HepG2 (cell line): ENCODE measurements around the gene RNU2-63P. TPM values are rescaled to one million over a fixed set of nuclear protein-coding genes. Genes with fewer than 3 reads are reported as not detected.
A peak's percentile ranks its signal among the peaks of the same experiment; 100 is the strongest.

Experiments
- CENPBD1 ChIP-seq: sonication (generic); formaldehyde crosslinking; IDR thresholded peaks from 2 replicates; pipeline ENCODE4 v1.8.0; 2022; ENCODE audit warnings: missing genetic modification reagents, low read depth, mild to moderate bottlenecking, borderline replicate concordance
- GATAD1 ChIP-seq: IDR thresholded peaks from 2 replicates; pipeline ENCODE4 v1.6.1; 2016; ENCODE audit warnings: missing genetic modification reagents, missing compliant biosample characterization
- GTF2F1 ChIP-seq: fragments of 150-350 bp; IDR thresholded peaks from 2 replicates; pipeline ENCODE4 v1.6.1; 2014; ENCODE audit warnings: low read length
- HCFC1 ChIP-seq: fragments of 150-350 bp; IDR thresholded peaks from 2 replicates; pipeline ENCODE4 v1.6.1; 2014; ENCODE audit warnings: low read depth, low read length
- IRX3 ChIP-seq: sonication (generic); formaldehyde crosslinking; IDR thresholded peaks from 2 replicates; pipeline ENCODE4 v1.8.1; 2023; ENCODE audit warnings: mild to moderate bottlenecking, low read depth, missing genetic modification reagents, borderline replicate concordance
- KLF11 ChIP-seq: IDR thresholded peaks from 2 replicates; pipeline ENCODE4 v1.6.1; 2016; ENCODE audit warnings: missing compliant biosample characterization
- MIER2 ChIP-seq: IDR thresholded peaks from 2 replicates; pipeline ENCODE4 v1.6.1; 2016; ENCODE audit warnings: missing biosample characterization, missing genetic modification reagents
- MNT ChIP-seq: fragments of 450-650 bp; IDR thresholded peaks from 2 replicates; pipeline ENCODE4 v1.6.1; 2016
- SNAPC4 ChIP-seq: sonication (generic); formaldehyde crosslinking; IDR thresholded peaks from 2 replicates; pipeline ENCODE4 v1.4.0; 2020; ENCODE audit warnings: mild to moderate bottlenecking, missing genetic modification reagents
- SP140L ChIP-seq: sonication (generic); formaldehyde crosslinking; IDR thresholded peaks from 2 replicates; pipeline ENCODE4 v1.4.0; 2020; ENCODE audit warnings: missing genetic modification reagents, borderline replicate concordance
- SRSF4 ChIP-seq: fragments of 200-400 bp; formaldehyde crosslinking; IDR thresholded peaks from one replicate; pipeline ENCODE4 v1.6.1; 2018; ENCODE audit warnings: mild to moderate bottlenecking, low read depth, low read length, moderate library complexity; ENCODE audit not compliant: poor library complexity, severe bottlenecking
- YEATS4 ChIP-seq: sonication (generic); formaldehyde crosslinking; IDR thresholded peaks from 2 replicates; pipeline ENCODE4 v1.4.0; 2020; ENCODE audit warnings: missing genetic modification reagents, borderline replicate concordance
- ZBTB14 ChIP-seq: sonication (generic); formaldehyde crosslinking; IDR thresholded peaks from 2 replicates; pipeline ENCODE4 v1.4.0; 2020; ENCODE audit warnings: missing genetic modification reagents
- ZFP82 ChIP-seq: sonication (generic); formaldehyde crosslinking; IDR thresholded peaks from 2 replicates; pipeline ENCODE4 v1.5.1; 2020; ENCODE audit warnings: mild to moderate bottlenecking, missing genetic modification reagents, borderline replicate concordance
- ZNF143 ChIP-seq: sonication (generic); formaldehyde crosslinking; IDR thresholded peaks from 2 replicates; pipeline ENCODE4 v1.4.0; 2020; ENCODE audit warnings: missing genetic modification reagents
- ZNF775 ChIP-seq: sonication (generic); formaldehyde crosslinking; IDR thresholded peaks from 2 replicates; pipeline ENCODE4 v1.4.0; 2020; ENCODE audit warnings: missing genetic modification reagents, mild to moderate bottlenecking, moderate library complexity, borderline replicate concordance
- polyA plus RNA-seq, 8 experiments: library from polyadenylated mRNA; depleted of rRNA in 3 of 8; stranded (reverse) in 7 of 8; unstranded in 1 of 8; fragments of >200 nt; fragmentation: Illumina TruSeq in 4 of 8; extraction: Trizol in 4 of 8; gene quantifications; 2 replicates each; pipeline versions ENCODE4 v1.2.1 to v1.2.3, GENCODE V29; 2011 to 2016; ENCODE audit warnings: low read depth in 4 of 8, missing spikeins in 1 of 8, mixed read lengths in 1 of 8; ENCODE audit not compliant: insufficient read depth in 1 of 8
- total RNA-seq, 5 experiments: library from RNA; depleted of rRNA; stranded (reverse); fragments of >200 nt; fragmentation: Illumina TruSeq; extraction: Trizol; gene quantifications; 2 replicates each; pipeline ENCODE4 v1.2.3, GENCODE V29; 2016; ENCODE audit warnings: low read depth in 1 of 5
- TF ChIP-seq, protein P1 (sequence below): sonication (generic); formaldehyde crosslinking; IDR thresholded peaks from 2 replicates; pipeline ENCODE4 v1.4.0; 2020; ENCODE audit warnings: mild to moderate bottlenecking, missing genetic modification reagents, borderline replicate concordance

Gene RNU2-63P
- total and polyA plus RNA-seq, 2 of the 13 experiments (the other 11 are each of a cell fraction or from before 2014, with no cell fraction given) = 6.8 TPM; not detected in 1

DNA sequence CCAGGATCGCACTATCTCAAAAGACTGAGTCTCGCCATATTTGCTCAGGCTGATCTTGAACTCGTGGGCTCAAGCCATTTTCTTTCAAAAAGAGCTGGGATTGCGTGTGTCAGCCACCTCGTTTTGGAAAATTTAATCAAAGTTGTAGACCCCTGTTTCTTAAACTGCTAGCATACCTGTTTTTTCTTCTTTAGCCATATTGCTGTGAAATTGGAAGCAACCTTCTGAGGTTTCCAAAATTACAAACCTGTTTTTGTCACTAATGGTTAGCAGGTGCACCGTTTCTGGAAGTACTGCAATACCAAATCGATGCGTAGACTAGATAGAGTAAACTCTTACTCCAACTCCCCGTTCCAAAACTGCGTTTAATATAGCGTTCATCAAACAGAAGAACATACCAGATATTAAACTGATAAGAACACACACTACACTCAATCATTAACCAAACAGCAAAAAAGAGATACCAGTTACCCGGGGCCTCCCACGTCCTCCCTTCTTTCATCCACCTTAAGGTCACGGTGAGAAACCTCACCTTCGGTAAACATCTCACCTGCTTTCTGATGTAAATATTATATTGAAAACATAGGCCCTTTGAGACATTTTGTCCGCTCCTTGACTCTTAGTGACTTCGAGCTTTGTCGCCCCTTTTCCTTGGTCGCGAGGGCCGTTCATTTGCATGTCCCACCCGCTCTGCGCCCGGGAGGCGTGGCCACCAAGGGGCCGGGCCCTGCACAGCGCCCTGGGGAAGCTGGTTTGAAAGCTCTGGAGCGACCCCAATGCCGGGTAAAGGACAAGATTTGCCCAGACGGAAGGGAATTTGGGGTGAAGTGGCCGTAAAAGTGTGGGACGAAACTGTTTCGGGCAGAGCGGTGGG is at the start of gene RNU2-63P (continued):
- TF ChIP-seq KLF11 (CRISPR knock-in tag) = peak; percentile 86; the same call in 1 of the 2 replicates
- TF ChIP-seq IRX3 (CRISPR knock-in tag) = 0 out of 2 replicates have a peak, but pooled peaks have one; percentile 67
- no peak for TF ChIP-seq MNT
- peak; percentile 28; the same call in 1 of the 2 replicates for TF ChIP-seq HCFC1
- 0 out of 2 replicates have a peak, but pooled peaks have one; percentile 3 for TF ChIP-seq ZNF143 (CRISPR knock-in tag)
- TF ChIP-seq GATAD1 (CRISPR knock-in tag) = peak; percentile 50
- TF ChIP-seq CENPBD1 (CRISPR knock-in tag) = 0 out of 2 replicates have a peak, but pooled peaks have one; percentile 69
- TF ChIP-seq ZBTB14 (CRISPR knock-in tag) = peak; percentile 43; the same call in 1 of the 2 replicates
- peak; percentile 36; the same call in 1 of the 2 replicates for TF ChIP-seq MIER2 (CRISPR knock-in tag)
- peak; percentile 100 for TF ChIP-seq GTF2F1
- no peak; the same call in 1 of the 2 replicates for TF ChIP-seq ZNF775 (CRISPR knock-in tag)
- TF ChIP-seq SRSF4 = peak; percentile 57
- TF ChIP-seq SNAPC4 = peak; percentile 100
- 0 out of 2 replicates have a peak, but pooled peaks have one; percentile 85 for TF ChIP-seq SP140L (CRISPR knock-in tag)
- TF ChIP-seq YEATS4 = peak; percentile 77
- peak; percentile 48; the same call in 1 of the 2 replicates for TF ChIP-seq ZFP82 (CRISPR knock-in tag)
- TF ChIP-seq, protein P1, sequence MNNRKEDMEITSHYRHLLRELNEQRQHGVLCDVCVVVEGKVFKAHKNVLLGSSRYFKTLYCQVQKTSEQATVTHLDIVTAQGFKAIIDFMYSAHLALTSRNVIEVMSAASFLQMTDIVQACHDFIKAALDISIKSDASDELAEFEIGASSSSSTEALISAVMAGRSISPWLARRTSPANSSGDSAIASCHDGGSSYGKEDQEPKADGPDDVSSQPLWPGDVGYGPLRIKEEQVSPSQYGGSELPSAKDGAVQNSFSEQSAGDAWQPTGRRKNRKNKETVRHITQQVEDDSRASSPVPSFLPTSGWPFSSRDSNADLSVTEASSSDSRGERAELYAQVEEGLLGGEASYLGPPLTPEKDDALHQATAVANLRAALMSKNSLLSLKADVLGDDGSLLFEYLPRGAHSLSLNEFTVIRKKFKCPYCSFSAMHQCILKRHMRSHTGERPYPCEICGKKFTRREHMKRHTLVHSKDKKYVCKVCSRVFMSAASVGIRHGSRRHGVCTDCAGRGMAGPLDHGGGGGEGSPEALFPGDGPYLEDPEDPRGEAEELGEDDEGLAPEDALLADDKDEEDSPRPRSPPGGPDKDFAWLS = no peak
